CD4-positive, alpha-beta T cell treated with Interleukin-10 for 1 hour (primary cell): ENCODE measurements around the gene SEPTIN5.
A peak's percentile ranks its signal among the peaks of the same experiment; 100 is the strongest.

Experiments used
- DNase-seq: peaks from one replicate; pipeline ENCODE4 v3.0.0-alpha.2; 2020

SEPTIN5 gene

GRCh38 chr22:19706661-19707151 is 7.6 kb upstream of the SEPTIN5 start:
- DNase-seq: no peak

- DNase-seq: no peak
Measured at GRCh38 chr22:19707347-19708290, 6.7 kb upstream of the SEPTIN5 start.

DNA sequence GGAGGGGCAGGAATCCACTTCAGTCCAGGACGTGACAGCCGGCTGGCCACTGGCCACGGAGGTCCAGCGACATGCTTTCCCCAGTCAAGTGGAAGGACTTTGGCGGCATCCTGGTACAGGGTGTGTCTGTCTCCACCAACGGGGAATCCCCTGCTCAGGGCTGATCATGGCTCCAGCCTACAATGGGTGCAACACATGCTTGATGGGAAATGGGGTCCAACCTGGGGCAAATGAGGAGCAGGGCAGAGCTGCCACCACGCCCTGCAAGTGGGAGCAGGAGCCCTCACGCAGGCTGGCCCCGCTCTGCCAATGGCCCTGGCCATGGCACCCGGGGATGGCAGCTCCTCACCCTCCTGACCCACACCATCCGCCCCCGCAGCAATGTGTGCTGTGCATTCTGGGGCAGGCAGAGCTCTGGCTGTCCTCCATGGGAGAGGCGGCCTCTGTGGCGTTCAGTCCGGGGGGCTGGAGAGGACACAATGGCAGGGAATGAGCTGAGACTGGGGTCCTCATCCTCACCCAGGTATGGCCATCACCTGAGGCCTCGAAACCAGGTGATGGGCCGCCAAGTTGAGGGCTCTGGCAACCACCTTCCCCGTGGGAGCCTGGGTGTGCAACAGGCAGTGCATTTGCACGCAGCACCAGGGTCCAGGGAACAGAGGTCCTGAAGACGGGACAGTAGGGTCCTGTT is 5.8 kb upstream of the SEPTIN5 start:
- DNase-seq: no peak

DNA sequence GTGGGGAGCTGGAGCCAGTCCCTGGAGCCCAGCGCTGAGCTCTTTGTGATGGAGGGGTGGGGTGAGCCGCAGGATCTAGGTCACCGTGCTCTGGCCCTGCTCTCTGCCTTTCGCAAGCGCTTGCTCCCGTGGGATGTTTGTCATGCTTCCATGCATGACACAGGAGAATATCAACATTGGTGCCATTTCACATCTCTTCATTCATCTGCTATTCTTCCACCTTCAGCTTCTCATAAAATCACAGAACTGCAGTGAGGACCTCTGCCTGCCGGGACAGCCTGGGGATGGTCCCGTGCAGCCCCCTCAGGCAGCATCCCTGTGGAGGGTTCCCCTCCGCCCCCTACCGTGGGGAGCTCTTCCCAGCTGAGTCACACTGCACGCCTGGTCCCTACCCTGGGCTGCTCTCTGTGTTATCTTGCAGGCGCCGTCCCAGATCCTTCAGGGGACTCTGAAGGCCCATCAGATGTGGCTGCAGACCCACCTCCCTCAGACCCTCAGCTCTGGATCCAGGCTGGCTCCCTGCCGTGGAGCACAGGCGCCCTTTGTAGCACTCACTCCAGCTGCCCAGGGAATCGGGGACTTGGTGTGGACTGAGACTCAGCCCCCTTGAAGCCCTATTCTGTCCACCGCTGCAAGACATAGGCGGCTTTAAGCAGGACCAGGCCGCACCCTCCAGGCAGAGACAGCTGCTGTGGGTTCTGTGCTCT is 5.1 kb upstream of the SEPTIN5 start:
- no peak for DNase-seq

- DNase-seq: no peak
Measured at GRCh38 chr22:19710020-19710768, 4.1 kb upstream of the SEPTIN5 start.

DNA sequence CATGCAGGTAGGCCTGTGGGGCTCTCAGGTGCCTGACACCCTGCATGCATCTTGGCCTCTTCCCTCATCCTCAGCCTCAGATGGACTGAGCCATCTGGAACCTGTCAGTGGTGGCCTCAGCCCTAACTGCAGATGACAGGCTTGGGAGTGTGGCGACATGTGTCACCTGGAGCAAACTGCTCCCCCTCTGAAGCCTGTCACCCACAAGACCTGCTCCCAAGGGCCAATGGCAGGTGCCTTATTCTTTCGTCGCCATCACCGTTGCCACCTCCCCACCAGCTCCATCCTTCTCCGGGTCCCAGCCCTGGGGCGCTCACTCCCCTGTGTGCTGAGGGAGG is 3.6 kb upstream of the SEPTIN5 start:
- DNase-seq: no peak

DNA sequence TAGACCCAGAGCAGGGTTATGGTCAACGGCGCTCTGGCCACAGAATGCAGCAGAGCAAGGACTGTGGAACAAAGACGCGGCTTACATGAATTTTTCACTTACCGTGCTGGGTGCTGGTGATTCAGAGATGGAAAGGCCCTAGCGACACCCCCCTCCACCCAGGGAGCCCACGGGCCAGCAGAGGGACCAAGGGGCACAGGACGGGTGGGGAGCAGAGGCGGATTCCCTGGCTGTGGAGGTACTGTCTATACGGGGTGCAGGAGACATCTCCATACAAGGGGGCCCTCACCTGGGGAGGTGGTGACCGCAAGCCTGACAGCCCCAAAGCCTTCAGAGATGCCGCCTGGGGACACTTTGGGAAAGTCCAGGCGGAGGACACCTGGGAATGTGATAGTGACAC is 1.1 kb upstream of the SEPTIN5 start:
- DNase-seq: no peak

- DNase-seq: no peak
Measured at GRCh38 chr22:19713650-19714311, 522 bp upstream of the SEPTIN5 start.

DNA sequence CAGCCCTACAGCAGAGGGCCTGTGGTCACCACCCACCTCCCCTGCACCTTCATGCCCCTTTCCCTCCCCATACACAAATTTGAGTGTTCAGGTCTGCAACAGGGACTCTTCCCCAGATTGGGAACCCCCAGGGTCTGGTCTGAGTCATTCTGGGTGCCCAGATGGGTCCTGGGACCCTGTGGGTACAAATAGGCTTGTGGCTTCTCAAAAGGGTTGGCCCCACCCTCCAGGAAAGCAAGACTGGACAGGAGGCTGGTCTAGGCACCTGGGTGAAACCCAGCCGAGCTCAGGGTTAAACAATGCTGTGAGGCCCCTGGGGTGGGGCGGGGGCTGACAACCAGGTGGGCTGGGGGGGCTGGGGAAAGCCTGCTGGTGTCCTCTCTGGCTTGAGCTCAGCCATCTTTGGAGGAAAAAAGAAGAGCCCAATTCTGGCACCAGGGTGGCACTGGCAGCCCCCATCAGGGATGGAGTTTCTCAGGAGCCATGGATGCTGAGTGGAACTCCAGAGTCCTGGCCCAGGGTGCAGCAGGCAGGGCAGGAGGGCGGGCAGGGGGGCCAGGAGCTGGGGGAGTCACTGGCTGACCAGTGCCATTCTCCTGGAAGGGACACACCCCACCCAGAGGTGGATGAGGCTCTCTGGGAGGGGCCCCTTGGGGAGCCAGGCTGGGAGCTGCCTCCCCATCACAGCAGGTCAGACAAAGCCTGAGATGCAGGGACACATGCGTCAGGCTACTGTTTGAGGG is 1.1 kb downstream of the SEPTIN5 start:
- no peak for DNase-seq

DNA sequence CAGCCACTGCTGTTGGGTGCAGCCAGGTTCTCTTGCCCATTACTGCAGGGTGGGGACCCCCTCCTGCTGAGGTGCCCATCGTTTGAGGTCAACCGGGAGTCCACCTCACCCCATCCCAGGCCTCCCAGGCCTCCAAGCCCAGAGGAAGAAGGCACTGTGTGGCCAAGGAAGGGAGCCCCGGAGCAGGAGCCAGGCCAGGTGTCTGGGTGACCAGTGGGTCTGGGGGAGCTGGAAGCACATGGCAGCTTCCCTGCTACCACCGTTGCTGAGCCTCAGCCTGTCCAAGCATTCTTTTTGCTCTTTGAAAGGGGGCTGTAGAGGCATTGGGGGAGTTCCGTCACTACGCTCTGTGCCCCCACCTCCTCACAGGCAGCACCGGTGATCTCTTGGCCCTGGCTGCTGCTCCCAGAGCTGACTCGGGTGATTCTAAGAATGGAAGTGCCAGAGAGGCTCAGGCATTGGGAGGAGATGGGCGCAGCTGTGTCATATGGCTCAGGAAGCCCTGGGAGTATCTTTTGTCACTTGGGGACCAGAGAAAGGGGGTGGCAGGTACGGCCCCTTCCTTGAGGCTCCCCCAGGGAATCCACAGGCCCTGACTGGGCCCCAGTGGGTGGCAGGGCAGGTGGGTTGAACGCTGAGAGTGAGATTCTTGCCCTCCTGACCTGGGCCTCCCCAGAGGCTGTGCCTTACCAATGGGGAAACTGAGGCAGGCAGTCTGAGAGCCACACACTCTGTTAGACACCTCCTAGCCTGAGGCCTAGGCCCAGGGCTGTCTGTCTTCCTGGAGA is 1.9 kb downstream of the SEPTIN5 start:
- no peak for DNase-seq

GRCh38 chr22:19716829-19717105 is 2.5 kb downstream of the SEPTIN5 start:
- no peak for DNase-seq

DNA sequence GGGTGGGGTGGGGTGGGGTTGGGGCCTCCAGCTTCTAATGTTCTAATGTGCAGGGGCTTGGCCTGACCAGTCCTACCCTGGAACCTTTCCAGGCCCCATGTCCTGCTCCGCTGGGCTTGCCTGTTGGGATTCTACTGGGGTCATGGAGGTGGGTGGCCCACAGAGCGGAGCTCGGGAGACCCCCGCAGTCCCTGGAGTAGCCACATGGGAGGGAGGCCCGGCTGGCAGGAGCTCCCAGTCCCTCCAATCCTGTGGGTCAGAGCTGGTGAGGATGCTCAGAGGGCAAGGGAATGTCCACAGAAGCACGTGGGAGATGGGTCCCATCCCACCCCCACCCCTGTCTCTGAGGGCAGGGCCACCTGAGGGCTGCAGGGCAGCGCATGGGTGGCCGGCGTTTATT is 2.9 kb downstream of the SEPTIN5 start:
- DNase-seq: no peak

- peak; percentile 83 for DNase-seq
Measured at GRCh38 chr22:19717691-19718455, 3.6 kb downstream of the SEPTIN5 start.

DNA sequence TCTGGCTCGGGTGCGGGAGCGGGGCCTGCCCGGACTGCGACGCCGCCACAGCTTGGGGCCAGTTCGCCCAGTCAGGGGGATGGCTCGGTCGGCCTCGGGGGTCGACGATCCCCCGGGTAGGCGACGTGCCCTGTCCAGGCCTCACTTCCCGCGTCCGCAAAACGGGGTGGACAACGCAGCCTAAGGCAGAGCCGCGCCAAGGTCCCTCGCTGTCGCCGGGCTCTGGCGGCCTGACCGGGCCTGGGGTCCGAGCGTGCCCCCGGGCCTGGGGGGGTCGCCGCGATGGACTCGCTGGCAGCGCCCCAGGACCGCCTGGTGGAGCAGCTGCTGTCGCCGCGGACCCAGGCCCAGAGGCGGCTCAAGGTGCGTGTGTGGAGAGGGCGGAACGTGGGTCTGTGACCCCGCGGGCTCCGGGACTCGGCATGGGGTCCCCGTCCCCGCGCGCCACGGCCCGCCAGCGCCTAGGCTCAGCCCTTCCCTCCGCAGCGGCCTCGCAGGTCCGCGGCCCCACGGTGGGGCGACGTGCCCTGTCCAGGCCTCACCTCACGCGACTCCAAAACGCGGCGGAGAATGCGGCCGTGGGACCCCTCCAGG is 4.2 kb downstream of the SEPTIN5 start:
- DNase-seq: no peak

GRCh38 chr22:19719050-19719482 is 4.8 kb downstream of the SEPTIN5 start:
- no peak for DNase-seq

- DNase-seq: no peak
Measured at GRCh38 chr22:19719488-19720021, 5.3 kb downstream of the SEPTIN5 start.

DNA sequence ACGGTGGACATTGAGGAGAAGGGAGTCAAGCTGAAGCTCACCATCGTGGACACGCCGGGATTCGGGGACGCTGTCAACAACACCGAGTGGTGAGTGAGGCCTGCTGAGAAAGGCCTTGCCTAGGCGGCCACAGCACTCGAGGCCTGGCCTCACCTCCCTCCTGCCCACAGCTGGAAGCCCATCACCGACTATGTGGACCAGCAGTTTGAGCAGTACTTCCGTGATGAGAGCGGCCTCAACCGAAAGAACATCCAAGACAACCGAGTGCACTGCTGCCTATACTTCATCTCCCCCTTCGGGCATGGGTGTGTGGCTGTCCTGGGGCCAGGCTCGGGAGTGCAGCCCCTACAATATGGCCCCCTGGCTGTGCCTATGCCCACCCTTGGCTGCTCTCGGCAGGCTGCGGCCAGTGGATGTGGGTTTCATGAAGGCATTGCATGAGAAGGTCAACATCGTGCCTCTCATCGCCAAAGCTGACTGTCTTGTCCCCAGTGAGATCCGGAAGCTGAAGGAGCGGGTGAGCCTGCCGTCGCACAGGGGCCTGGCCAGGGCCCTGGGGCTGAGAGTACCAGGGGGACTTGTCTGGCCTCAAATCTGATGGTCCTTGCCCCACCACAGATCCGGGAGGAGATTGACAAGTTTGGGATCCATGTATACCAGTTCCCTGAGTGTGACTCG is 6.0 kb downstream of the SEPTIN5 start:
- no peak for DNase-seq

GRCh38 chr22:19720999-19721329 is 6.7 kb downstream of the SEPTIN5 start:
- no peak for DNase-seq
